H9 (cell line): Measurements from ENCODE around the gene IQSEC2. TPM values are rescaled to one million over a fixed set of nuclear protein-coding genes. Genes with fewer than 3 reads are reported as not detected.

Source experiments
- DNase-seq: peaks from one replicate; pipeline ENCODE4 v3.0.0-alpha.2; 2017
- H2AFZ ChIP-seq: one replicate; pipeline ENCODE4 v1.6.1; 2013; ENCODE audit warnings: mild to moderate bottlenecking, low read length, control low read depth, moderate library complexity
- H2AK5ac ChIP-seq: 2 replicates; pipeline ENCODE4 v1.6.1; 2013; ENCODE audit warnings: low read length, control low read depth, mixed read lengths; ENCODE audit not compliant: insufficient read length
- H2BK120ac ChIP-seq: one replicate; pipeline ENCODE4 v1.6.1; 2013; ENCODE audit warnings: low read depth, mild to moderate bottlenecking, low read length, control low read depth, inconsistent platforms; ENCODE audit not compliant: poor library complexity, severe bottlenecking
- H2BK12ac ChIP-seq: 2 replicates; pipeline ENCODE4 v1.6.1; 2013; ENCODE audit warnings: low read length, control low read depth, mixed read lengths, low read depth; ENCODE audit not compliant: insufficient read length
- H2BK15ac ChIP-seq: 2 replicates; pipeline ENCODE4 v1.6.1; 2013; ENCODE audit warnings: low read depth, low read length, control low read depth
- H2BK20ac ChIP-seq: one replicate; pipeline ENCODE4 v1.6.1; 2013; ENCODE audit warnings: low read depth, mild to moderate bottlenecking, low read length, control low read depth, inconsistent platforms; ENCODE audit not compliant: poor library complexity, severe bottlenecking
- H2BK5ac ChIP-seq: 2 replicates; pipeline ENCODE4 v1.6.1; 2013; ENCODE audit warnings: low read length, control low read depth, mixed read lengths; ENCODE audit not compliant: insufficient read length
- H3K14ac ChIP-seq: 2 replicates; pipeline ENCODE4 v1.6.1; 2013; ENCODE audit warnings: low read length, control low read depth; ENCODE audit not compliant: insufficient read depth
- H3K18ac ChIP-seq: 2 replicates; pipeline ENCODE4 v1.6.1; 2013; ENCODE audit warnings: low read depth, mild to moderate bottlenecking, mixed read lengths, low read length, control low read depth; ENCODE audit not compliant: insufficient read length
- H3K23ac ChIP-seq: 2 replicates; pipeline ENCODE4 v1.6.1; 2013; ENCODE audit warnings: low read length, control low read depth, mixed read lengths, low read depth; ENCODE audit not compliant: insufficient read length
- H3K23me2 ChIP-seq: 2 replicates; pipeline ENCODE4 v1.6.1; 2013; ENCODE audit warnings: low read depth, mild to moderate bottlenecking, mixed read lengths, low read length, control low read depth; ENCODE audit not compliant: insufficient read length, poor library complexity, severe bottlenecking
- H3K27ac ChIP-seq: 2 replicates; pipeline ENCODE4 v1.5.1; 2013; ENCODE audit warnings: low read length, control low read depth, mixed read lengths, low read depth; ENCODE audit not compliant: insufficient read length
- H3K27me3 ChIP-seq: 2 replicates; pipeline ENCODE4 v1.6.1; 2013; ENCODE audit warnings: low read length, control low read depth, inconsistent platforms; ENCODE audit not compliant: insufficient read depth
- H3K4ac ChIP-seq: 2 replicates; pipeline ENCODE4 v1.6.1; 2013; ENCODE audit warnings: low read depth, mild to moderate bottlenecking, control low read depth, inconsistent platforms, low read length, moderate library complexity
- H3K4me1 ChIP-seq: 2 replicates; pipeline ENCODE4 v1.6.1; 2013; ENCODE audit warnings: low read length, control low read depth, inconsistent platforms; ENCODE audit not compliant: insufficient read depth
- H3K4me2 ChIP-seq: 2 replicates; pipeline ENCODE4 v1.6.1; 2013; ENCODE audit warnings: low read length, control low read depth, mixed read lengths; ENCODE audit not compliant: insufficient read length, insufficient read depth
- H3K56ac ChIP-seq: 2 replicates; pipeline ENCODE4 v1.6.1; 2013; ENCODE audit warnings: low read depth, mild to moderate bottlenecking, mixed read lengths, low read length, control low read depth; ENCODE audit not compliant: insufficient read length
- H3K79me1 ChIP-seq: 2 replicates; pipeline ENCODE4 v1.6.1; 2013; ENCODE audit warnings: low read depth, mild to moderate bottlenecking, moderate library complexity, low read length, control low read depth, inconsistent platforms; ENCODE audit not compliant: insufficient read depth, poor library complexity, severe bottlenecking
- H3K79me2 ChIP-seq: 2 replicates; pipeline ENCODE4 v1.6.1; 2013; ENCODE audit warnings: low read length, control low read depth, inconsistent platforms; ENCODE audit not compliant: insufficient read depth
- H3K9ac ChIP-seq: 2 replicates; pipeline ENCODE4 v1.6.1; 2013; ENCODE audit warnings: low read length, control low read depth, mixed read lengths; ENCODE audit not compliant: insufficient read length; ENCODE audit errors: extremely low read depth
- H3K9me3 ChIP-seq: one replicate; pipeline ENCODE4 v1.6.1; 2013; ENCODE audit warnings: low read depth, low read length, inconsistent platforms; ENCODE audit not compliant: control insufficient read depth
- H3T11ph ChIP-seq: one replicate; pipeline ENCODE4 v1.6.1; 2013; ENCODE audit warnings: mild to moderate bottlenecking, low read length, control low read depth, inconsistent platforms
- H4K20me1 ChIP-seq: one replicate; pipeline ENCODE4 v1.6.1; 2013; ENCODE audit not compliant: control insufficient read depth, insufficient read length, insufficient read depth
- H4K5ac ChIP-seq: 2 replicates; pipeline ENCODE4 v1.6.1; 2013; ENCODE audit warnings: low read depth, mild to moderate bottlenecking, mixed read lengths, low read length, control low read depth; ENCODE audit not compliant: insufficient read length
- H4K8ac ChIP-seq: replicated peaks from 2 replicates; pipeline ENCODE4 v1.6.1; 2013; ENCODE audit warnings: low read length, control low read depth, mixed read lengths, low read depth; ENCODE audit not compliant: insufficient read length
- H4K91ac ChIP-seq: 2 replicates; pipeline ENCODE4 v1.6.1; 2013; ENCODE audit warnings: low read depth, mild to moderate bottlenecking, moderate library complexity, mixed read lengths, low read length, control low read depth; ENCODE audit not compliant: insufficient read length
- H3K27ac Mint-ChIP-seq, 3 experiments: 2 replicates in 2 of 3; 3 replicates in 1 of 3; pipeline ENCODE4 v1.8.0; 2020 to 2021; ENCODE audit warnings: mixed read lengths in 3 of 3, mild to moderate bottlenecking in 1 of 3, moderate library complexity in 1 of 3
- H3K27me3 Mint-ChIP-seq: 2 replicates; pipeline ENCODE4 v1.8.0; 2021; ENCODE audit warnings: low read depth, mild to moderate bottlenecking, moderate library complexity, mixed read lengths
- H3K36me3 Mint-ChIP-seq, 3 experiments: 2 replicates in 2 of 3; 3 replicates in 1 of 3; pipeline ENCODE4 v1.8.0; 2020 to 2021; ENCODE audit warnings: low read depth in 3 of 3, mixed read lengths in 3 of 3; ENCODE audit not compliant: insufficient read depth in 1 of 3
- H3K4me1 Mint-ChIP-seq, 2 experiments: 2 replicates each; pipeline ENCODE4 v1.8.0; 2020; ENCODE audit warnings: mixed read lengths in 2 of 2
- H3K4me3 Mint-ChIP-seq, 2 experiments: 2 replicates in 1 of 2; 3 replicates in 1 of 2; pipeline ENCODE4 v1.8.0; 2020 to 2021; ENCODE audit warnings: mild to moderate bottlenecking in 2 of 2, mixed read lengths in 2 of 2, moderate library complexity in 1 of 2
- H3K9me3 Mint-ChIP-seq, 2 experiments: 2 replicates in 1 of 2; 3 replicates in 1 of 2; pipeline ENCODE4 v1.8.0; 2020; ENCODE audit warnings: mild to moderate bottlenecking in 2 of 2, mixed read lengths in 2 of 2, moderate library complexity in 1 of 2
- CTCF ChIP-seq: fragments of 200-600 bp; sonication (generic); conservative IDR thresholded peaks from 3 replicates; pipeline ENCODE4 v1.8.0; 2021; ENCODE audit warnings: antibody characterized with exemption, mild to moderate bottlenecking
- WGBS: extraction: QIAGEN DNeasy Blood & Tissue Kit; methylation state at CpG from one replicate; pipeline ENCODE4 v1.1.7; 2013; ENCODE audit warnings: missing lambda C conversion rate, low lambda C conversion rate, mixed read lengths; ENCODE audit not compliant: insufficient read length; ENCODE audit errors: extremely low coverage; 5-methylcytosine and 5-hydroxymethylcytosine counted together
- total RNA-seq: library from RNA; stranded (reverse); gene quantifications from 2 replicates; pipeline ENCODE4 v1.2.1, GENCODE V29; 2021

Gene IQSEC2
- total RNA-seq, 1 experiment from 2014 or later, result 7.0 TPM

- Histone ChIP-seq H3K4me1 (no peaks in the 10 kb centered on the region), H3K14ac (no peak overlapping the region), H2BK15ac (no peak overlapping the region), H3K4ac (no peak overlapping the region), H2BK5ac (no peak overlapping the region), H4K8ac (no peak overlapping the region), H2BK12ac (no peak overlapping the region), H3K4me2 (no peak overlapping the region), H3K27me3 (no peaks in the 10 kb centered on the region), H3K56ac (no peak overlapping the region), H3T11ph (no peak overlapping the region), H4K5ac (no peak overlapping the region), H3K79me1 (no peaks in the 10 kb centered on the region), H4K91ac (no peak overlapping the region), H3K9ac (no peak overlapping the region), H2AK5ac (no peak overlapping the region), H3K23me2 (no peaks in the 10 kb centered on the region), H2BK120ac (no peak overlapping the region), H3K23ac (no peak overlapping the region), H4K20me1 (no peaks in the 10 kb centered on the region), H2AFZ (no peak overlapping the region), H2BK20ac (no peak overlapping the region), H3K27ac (no peak overlapping the region), H3K18ac (no peak overlapping the region), H3K79me2 (0 out of 2 replicates have a peak, but pooled peaks cover 2% of the 10 kb centered on the region), H3K9me3 (peaks cover 17% of the 10 kb centered on the region)
- WGBS, result no CpG with 5 or more reads among the region's 7 CpGs
- peaks cover 0 to 7% (median 4%) of the 10 kb centered on the region in 3 experiments; a peak in 5 of 7 replicates for H3K36me3 Mint-ChIP-seq
- DNase-seq, result no peak
- H3K27ac Mint-ChIP-seq, result no peak overlapping the region
- TF ChIP-seq CTCF, result no peak
- peaks cover 76 to 78% of the 10 kb centered on the region in 2 experiments for H3K9me3 Mint-ChIP-seq
- peaks cover 8 to 19% of the 10 kb centered on the region in 2 experiments for H3K4me1 Mint-ChIP-seq
- H3K27me3 Mint-ChIP-seq, result no peaks in the 10 kb centered on the region
- H3K4me3 Mint-ChIP-seq, result no peak overlapping the region
These were observed 9.2 kb upstream of the IQSEC2 start for GRCh38 chrX:53290441-53291041.
